Left ventricle myocardium superior (tissue), 1 donor: Measurements from ENCODE around the gene DCDC2B. TPM values are rescaled to one million over a fixed set of nuclear protein-coding genes. Genes with fewer than 3 reads are reported as not detected.
"Not testable (repeated sequence)": the region's sequence is repeated elsewhere in the genome, so short reads cannot be mapped to it uniquely, and the experiment has no call there.

Experiments used
- ATAC-seq: fragments of 200-7000 bp; cut with Tn5 transposase; one replicate; pipeline ENCODE4 v1.9.1; 2020; ENCODE audit warnings: mild to moderate bottlenecking, moderate library complexity
- DNase-seq: peaks from one replicate; pipeline ENCODE4 v3.0.0-alpha.2; 2020
- intact Hi-C: fragments of 100-400 bp; cut with micrococcal nuclease; formaldehyde crosslinking; loops from one replicate; pipeline ENCODE4 v1.11.0; 2022
- long read RNA-seq: library from polyadenylated mRNA; unstranded; transcript quantifications from one replicate; pipeline ENCODE4 v2.0.0, GENCODE V29; 2021
- total RNA-seq: library from RNA; stranded (reverse); fragmentation: NEBNext Ultra II Directional; extraction: Animal tissue kit (Norgen Biotek cat#: 25700); gene quantifications from one replicate; pipeline ENCODE4 v1.2.1, GENCODE V29; 2021
- donor health status: DM: no; HTN: yes; CAD: no; lungs with severe emphysema.

Gene DCDC2B
- not detected for total RNA-seq
- long read RNA-seq, partial matches to known transcripts, result 0 of 1 reads
- long read RNA-seq, other reads (novel, unspliced or antisense), result 1 of 1 reads

- intact Hi-C loops, result no loop called here
- DNase-seq (peak; percentile 44), ATAC-seq (peak; percentile 14)
Measured at GRCh38 chr1:32208891-32209328, at the start of gene DCDC2B. DCDC2B (plus strand) TSS chr1:32209089; CDS start chr1:32209094, 5 bp downstream.

- intact Hi-C loops, result no loop called here
- DNase-seq (no peak), ATAC-seq (no peak)
Measured at GRCh38 chr1:32159189-32159588, 49.7 kb upstream of the DCDC2B start.

GRCh38 chr1:32163405-32163804 lies 45.5 kb upstream of the DCDC2B start:
- ATAC-seq, result no peak
- intact Hi-C loops, result no loop called here

GRCh38 chr1:32165633-32166032 lies 43.3 kb upstream of the DCDC2B start:
- intact Hi-C loops, DNase-seq, ATAC-seq: not testable (repeated sequence)

More at GRCh38 chr1:32163405-32163804, 45.5 kb upstream of the DCDC2B start:
- DNase-seq, result no peak

- DNase-seq (no peak), ATAC-seq (no peak)
- intact Hi-C loops, result no loop called here
Measured at GRCh38 chr1:32170991-32171390, 37.9 kb upstream of the DCDC2B start.

- no peak for DNase-seq
- intact Hi-C loops, result no loop called here
- no peak for ATAC-seq
Measured at GRCh38 chr1:32172621-32173245, 36.2 kb upstream of the DCDC2B start.

- DNase-seq, result no peak
- intact Hi-C loops, result no loop called here
- no peak for ATAC-seq
Measured at GRCh38 chr1:32178380-32179192, 30.3 kb upstream of the DCDC2B start.

GRCh38 chr1:32179193-32179442 lies 29.8 kb upstream of the DCDC2B start:
- intact Hi-C loops, result no loop called here
- ATAC-seq, result peak; percentile 22

GRCh38 chr1:32179443-32180185 lies 29.3 kb upstream of the DCDC2B start, which contains the start of gene TXLNA:
TXLNA (plus strand) TSS chr1:32179675; CDS start chr1:32180346, 671 bp downstream.
- peak; percentile 95 for ATAC-seq

More at GRCh38 chr1:32179193-32179442, 29.8 kb upstream of the DCDC2B start:
- no peak for DNase-seq

GRCh38 chr1:32180186-32181060 lies 28.5 kb upstream of the DCDC2B start:
- peak; percentile 42 for ATAC-seq
- DNase-seq, result peak; percentile 61
- intact Hi-C loops, result no loop called here

More at GRCh38 chr1:32179443-32180185, 29.3 kb upstream of the DCDC2B start, which contains the start of gene TXLNA:
- DNase-seq, result peak; percentile 98
- intact Hi-C loops, result no loop called here

- intact Hi-C loops, result no loop called here
- no peak for DNase-seq
- no peak for ATAC-seq
Measured at GRCh38 chr1:32181065-32181464, 27.8 kb upstream of the DCDC2B start.

- DNase-seq, result no peak
- no peak for ATAC-seq
- intact Hi-C loops, result no loop called here
Measured at GRCh38 chr1:32181563-32181962, 27.3 kb upstream of the DCDC2B start.

GRCh38 chr1:32182060-32182459 lies 26.8 kb upstream of the DCDC2B start:
- ATAC-seq (no peak), DNase-seq (no peak)
- intact Hi-C loops, result no loop called here

GRCh38 chr1:32184650-32185049 lies 24.2 kb upstream of the DCDC2B start:
- intact Hi-C loops, result no loop called here
- DNase-seq, result no peak
- no peak for ATAC-seq

- intact Hi-C loops, result no loop called here
Measured at GRCh38 chr1:32186077-32186476, 22.8 kb upstream of the DCDC2B start.

GRCh38 chr1:32186491-32186890 lies 22.4 kb upstream of the DCDC2B start:
- no peak for DNase-seq
- ATAC-seq, result no peak
- intact Hi-C loops, result no loop called here

More at GRCh38 chr1:32186077-32186476, 22.8 kb upstream of the DCDC2B start:
- ATAC-seq (no peak), DNase-seq (no peak)

- DNase-seq (no peak), ATAC-seq (no peak)
- intact Hi-C loops, result no loop called here
Measured at GRCh38 chr1:32187850-32188249, 21.0 kb upstream of the DCDC2B start.

- no peak for ATAC-seq
- intact Hi-C loops, result no loop called here
- DNase-seq, result no peak
Measured at GRCh38 chr1:32192220-32192948, 16.5 kb upstream of the DCDC2B start.
